ENCODE measurements around the gene SLX4IP. TPM values are rescaled to one million over a fixed set of nuclear protein-coding genes. Genes with fewer than 3 reads are reported as not detected.

Gene SLX4IP
- total and polyA plus RNA-seq, 3 experiments from 2014 or later = 1.5 to 8.0 (median 7.0) TPM

- H3K27me3 ChIP-seq (ENCODE audit: insufficient read depth, low read length, poor library complexity, severe bottlenecking) = peaks cover 4% of the 10 kb centered on the region
- Mint-ChIP-seq H3K27me3 (peaks cover 16 to 48% of the 10 kb centered on the region in 2 donors), H3K36me3 (no peaks in the 10 kb centered on the region), H3K4me3 (no peak overlapping the region), H3K4me1 (no peaks in the 10 kb centered on the region), H3K27ac (no peak overlapping the region), H3K9me3 (no peaks in the 10 kb centered on the region)
- ChIA-PET POLR2A (no interaction called here), CTCF (no interaction called here)
- no peaks in the 10 kb centered on the region for H3K36me3 ChIP-seq (ENCODE audit: insufficient read depth, low read length)
- no peaks in the 10 kb centered on the region for H3K9me3 ChIP-seq (ENCODE audit: low read length)
- H3K27ac ChIP-seq (ENCODE audit: low read depth, low read length) = no peak overlapping the region
- DNase-seq = no peak
- H3K4me3 ChIP-seq (ENCODE audit: low read length) = no peak overlapping the region
- H3K4me1 ChIP-seq (ENCODE audit: insufficient read depth, low read length) = no peaks in the 10 kb centered on the region
Measured at GRCh38 chr20:10655720-10656669, 220.9 kb downstream of the SLX4IP start.

DNA sequence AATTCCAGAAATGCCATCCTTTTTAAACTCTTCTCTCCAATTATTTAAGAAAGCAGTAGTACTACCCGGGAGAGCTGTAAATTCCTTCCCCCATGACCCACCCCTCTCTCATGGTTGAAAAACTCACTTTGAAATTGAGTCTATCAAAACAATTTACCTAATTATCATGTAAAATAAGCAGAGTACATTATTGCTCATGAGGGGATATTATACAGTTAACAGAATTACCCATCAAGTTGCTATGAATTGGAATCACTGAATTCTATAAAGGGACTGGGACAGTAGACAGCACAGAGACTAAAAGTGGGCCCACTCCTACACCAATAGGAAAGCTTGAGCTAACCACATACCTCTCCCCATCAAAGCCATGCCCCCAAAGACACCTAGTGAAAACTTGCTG, 222.3 kb downstream of the SLX4IP start:
- Mint-ChIP-seq H3K27me3 (peaks cover 14 to 49% of the 10 kb centered on the region in 2 donors), H3K27ac (no peak overlapping the region), H3K36me3 (no peaks in the 10 kb centered on the region), H3K9me3 (no peaks in the 10 kb centered on the region), H3K4me3 (no peak overlapping the region), H3K4me1 (no peaks in the 10 kb centered on the region)
- Histone ChIP-seq H3K27ac (ENCODE audit: low read depth, low read length) (no peak overlapping the region), H3K4me3 (ENCODE audit: low read length) (no peak overlapping the region), H3K9me3 (ENCODE audit: low read length) (no peaks in the 10 kb centered on the region), H3K36me3 (ENCODE audit: insufficient read depth, low read length) (no peaks in the 10 kb centered on the region), H3K4me1 (ENCODE audit: insufficient read depth, low read length) (no peaks in the 10 kb centered on the region), H3K27me3 (ENCODE audit: insufficient read depth, low read length, poor library complexity, severe bottlenecking) (no peaks in the 10 kb centered on the region)
- ChIA-PET CTCF (no interaction called here), POLR2A (no interaction called here)
- DNase-seq = no peak

GRCh38 chr20:10658051-10658823, 223.1 kb downstream of the SLX4IP start:
- no peak for DNase-seq
- Mint-ChIP-seq H3K27ac (no peak overlapping the region), H3K9me3 (no peaks in the 10 kb centered on the region), H3K36me3 (no peaks in the 10 kb centered on the region), H3K4me1 (no peaks in the 10 kb centered on the region), H3K4me3 (no peak overlapping the region), H3K27me3 (peaks cover 13 to 51% of the 10 kb centered on the region in 2 donors)
- POLR2A ChIA-PET = no interaction called here
- Histone ChIP-seq H3K27ac (ENCODE audit: low read depth, low read length) (no peak overlapping the region), H3K36me3 (ENCODE audit: insufficient read depth, low read length) (no peaks in the 10 kb centered on the region), H3K4me1 (ENCODE audit: insufficient read depth, low read length) (no peaks in the 10 kb centered on the region), H3K4me3 (ENCODE audit: low read length) (no peak overlapping the region), H3K9me3 (ENCODE audit: low read length) (no peaks in the 10 kb centered on the region), H3K27me3 (ENCODE audit: insufficient read depth, low read length, poor library complexity, severe bottlenecking) (no peaks in the 10 kb centered on the region)
- CTCF ChIA-PET = no interaction called here

- no peaks in the 10 kb centered on the region for H3K36me3 ChIP-seq (ENCODE audit: insufficient read depth, low read length)
- Mint-ChIP-seq H3K4me3 (no peak overlapping the region), H3K27ac (no peak overlapping the region), H3K36me3 (no peaks in the 10 kb centered on the region), H3K9me3 (no peaks in the 10 kb centered on the region), H3K27me3 (peaks cover 17 to 55% of the 10 kb centered on the region in 2 donors), H3K4me1 (no peaks in the 10 kb centered on the region)
- ChIA-PET CTCF (no interaction called here), POLR2A (no interaction called here)
- H3K4me3 ChIP-seq (ENCODE audit: low read length) = no peak overlapping the region
- H3K4me1 ChIP-seq (ENCODE audit: insufficient read depth, low read length) = no peaks in the 10 kb centered on the region
- H3K27ac ChIP-seq (ENCODE audit: low read depth, low read length) = no peak overlapping the region
- H3K9me3 ChIP-seq (ENCODE audit: low read length) = no peaks in the 10 kb centered on the region
- DNase-seq = no peak
- H3K27me3 ChIP-seq (ENCODE audit: insufficient read depth, low read length, poor library complexity, severe bottlenecking) = no peaks in the 10 kb centered on the region
Measured at GRCh38 chr20:10658876-10659632, 223.9 kb downstream of the SLX4IP start.

GRCh38 chr20:10659651-10660601, 224.8 kb downstream of the SLX4IP start:
- Mint-ChIP-seq H3K4me3 (no peak overlapping the region), H3K27ac (no peak overlapping the region), H3K4me1 (no peaks in the 10 kb centered on the region), H3K27me3 (peaks cover 14 to 52% of the 10 kb centered on the region in 2 donors), H3K36me3 (no peaks in the 10 kb centered on the region), H3K9me3 (no peaks in the 10 kb centered on the region)
- Histone ChIP-seq H3K9me3 (ENCODE audit: low read length) (no peaks in the 10 kb centered on the region), H3K4me3 (ENCODE audit: low read length) (no peak overlapping the region), H3K27me3 (ENCODE audit: insufficient read depth, low read length, poor library complexity, severe bottlenecking) (no peaks in the 10 kb centered on the region), H3K27ac (ENCODE audit: low read depth, low read length) (no peak overlapping the region), H3K36me3 (ENCODE audit: insufficient read depth, low read length) (no peaks in the 10 kb centered on the region), H3K4me1 (ENCODE audit: insufficient read depth, low read length) (no peaks in the 10 kb centered on the region)
- no peak for DNase-seq
- ChIA-PET CTCF (no interaction called here), POLR2A (no interaction called here)

DNA sequence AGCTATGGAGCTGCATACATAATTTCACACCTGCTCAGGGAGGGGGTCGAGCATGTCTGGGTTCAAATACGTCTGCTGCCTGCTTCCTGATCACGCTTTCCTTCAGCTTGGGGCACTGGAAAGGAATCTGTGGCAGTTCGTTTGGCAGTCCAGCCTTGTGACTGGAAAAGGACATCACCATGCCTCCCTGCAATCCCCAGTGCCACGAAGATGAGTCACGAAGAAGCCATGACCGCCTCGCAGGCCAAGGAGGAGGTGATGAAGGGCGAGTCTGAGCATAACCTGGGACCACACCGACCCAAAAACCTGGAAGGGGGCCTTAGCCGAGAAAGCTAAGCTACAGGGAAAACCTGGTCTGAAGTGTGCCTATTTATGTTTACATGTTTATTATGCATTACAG, 225.6 kb downstream of the SLX4IP start:
- CTCF ChIA-PET = no interaction called here
- POLR2A ChIA-PET = no interaction called here

GRCh38 chr20:10661261-10661660, 226.2 kb downstream of the SLX4IP start:
- peaks cover 16 to 48% of the 10 kb centered on the region in 2 donors for H3K27me3 Mint-ChIP-seq
- no peaks in the 10 kb centered on the region for H3K9me3 Mint-ChIP-seq
- CTCF ChIA-PET = no interaction called here
- no peak overlapping the region for H3K27ac Mint-ChIP-seq
- Histone ChIP-seq H3K36me3 (ENCODE audit: insufficient read depth, low read length) (no peaks in the 10 kb centered on the region), H3K27ac (ENCODE audit: low read depth, low read length) (no peak overlapping the region), H3K4me3 (ENCODE audit: low read length) (no peak overlapping the region), H3K4me1 (ENCODE audit: insufficient read depth, low read length) (no peaks in the 10 kb centered on the region), H3K9me3 (ENCODE audit: low read length) (no peaks in the 10 kb centered on the region), H3K27me3 (ENCODE audit: insufficient read depth, low read length, poor library complexity, severe bottlenecking) (no peaks in the 10 kb centered on the region)
- no peaks in the 10 kb centered on the region for H3K36me3 Mint-ChIP-seq
- DNase-seq = no peak
- no peak overlapping the region for H3K4me3 Mint-ChIP-seq
- H3K4me1 Mint-ChIP-seq = no peaks in the 10 kb centered on the region
- POLR2A ChIA-PET = no interaction called here

More for the DNA sequence above, 225.6 kb downstream of the SLX4IP start:
- Histone ChIP-seq H3K9me3 (ENCODE audit: low read length) (no peaks in the 10 kb centered on the region), H3K27ac (ENCODE audit: low read depth, low read length) (no peak overlapping the region), H3K4me1 (ENCODE audit: insufficient read depth, low read length) (no peaks in the 10 kb centered on the region), H3K27me3 (ENCODE audit: insufficient read depth, low read length, poor library complexity, severe bottlenecking) (no peaks in the 10 kb centered on the region), H3K36me3 (ENCODE audit: insufficient read depth, low read length) (no peaks in the 10 kb centered on the region), H3K4me3 (ENCODE audit: low read length) (no peak overlapping the region)
- no peak for DNase-seq
- Mint-ChIP-seq H3K27me3 (peaks cover 14 to 50% of the 10 kb centered on the region in 2 donors), H3K9me3 (no peaks in the 10 kb centered on the region), H3K4me1 (no peaks in the 10 kb centered on the region), H3K4me3 (no peak overlapping the region), H3K27ac (no peak overlapping the region), H3K36me3 (no peaks in the 10 kb centered on the region)

All from CD8-positive, alpha-beta memory T cell (primary cell).